ENCODE results near the gene C10orf71.

C10orf71 gene

GRCh38 chr10:49314806-49315205 lies 15.8 kb downstream of the C10orf71 start:
- no peak for DNase-seq (ENCODE audit: low spot score)

- DNase-seq (ENCODE audit: low spot score) = no peak
Observed at GRCh38 chr10:49318028-49318427, 19.1 kb downstream of the C10orf71 start.

DNA sequence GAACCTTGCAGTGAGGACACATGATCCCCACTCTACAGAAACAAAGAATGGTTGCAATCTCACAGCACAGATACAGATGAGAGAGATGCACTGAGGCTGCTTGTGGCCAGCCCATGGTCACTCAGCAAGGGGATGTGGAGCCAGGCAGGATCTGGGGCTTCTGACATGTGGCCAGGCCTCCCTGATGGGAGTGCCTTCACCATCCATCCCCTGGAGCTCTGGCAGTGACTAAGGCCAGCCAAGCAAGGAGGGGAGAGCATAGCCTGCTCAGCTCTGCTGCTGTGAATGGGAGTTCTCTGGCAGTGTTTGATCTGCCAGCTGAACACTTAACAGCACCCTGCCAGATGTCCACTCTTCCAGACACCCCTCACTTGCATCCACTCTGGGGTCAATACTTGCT lies 19.8 kb downstream of the C10orf71 start:
- no peak for DNase-seq (ENCODE audit: low spot score)

DNA sequence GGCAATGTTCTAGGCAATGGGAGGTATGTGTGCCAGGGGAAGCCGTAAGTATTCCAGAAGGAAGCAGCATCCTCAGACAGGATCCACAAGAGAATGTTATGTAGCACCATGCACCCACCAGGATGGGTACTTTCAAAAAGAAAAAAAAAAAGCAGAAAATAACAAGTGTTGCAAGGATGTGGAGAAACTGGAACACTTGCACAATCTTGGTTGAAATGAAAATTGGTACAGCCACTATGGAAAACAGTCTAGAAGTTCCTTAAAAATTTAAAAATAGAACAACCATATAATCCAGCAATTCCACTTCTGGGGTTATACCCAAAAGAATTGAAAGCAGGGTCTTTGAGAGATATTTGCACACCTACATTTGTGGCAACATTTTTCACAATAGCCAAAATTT lies 20.2 kb downstream of the C10orf71 start:
- no peak for DNase-seq (ENCODE audit: low spot score)

DNA sequence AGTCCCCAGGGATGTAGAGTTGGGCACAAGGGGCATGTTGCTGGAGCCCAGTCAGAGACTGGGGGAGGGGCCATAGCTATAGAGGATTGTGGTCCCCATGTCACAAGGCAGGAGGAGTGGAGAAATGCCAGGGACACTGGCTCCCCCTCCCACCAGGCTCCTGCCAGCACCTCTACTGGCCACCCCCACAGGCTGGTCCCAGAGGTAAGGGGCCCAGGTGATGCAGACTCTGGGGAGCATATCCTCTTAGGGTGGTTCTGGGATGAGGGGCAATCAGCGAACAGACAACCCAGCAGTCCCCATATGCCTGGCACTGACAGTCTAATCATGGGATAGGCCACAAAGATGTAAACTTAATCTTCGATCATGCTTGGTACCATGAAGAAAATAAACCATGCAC lies 21.2 kb downstream of the C10orf71 start:
- no peak for DNase-seq (ENCODE audit: low spot score)

DNA sequence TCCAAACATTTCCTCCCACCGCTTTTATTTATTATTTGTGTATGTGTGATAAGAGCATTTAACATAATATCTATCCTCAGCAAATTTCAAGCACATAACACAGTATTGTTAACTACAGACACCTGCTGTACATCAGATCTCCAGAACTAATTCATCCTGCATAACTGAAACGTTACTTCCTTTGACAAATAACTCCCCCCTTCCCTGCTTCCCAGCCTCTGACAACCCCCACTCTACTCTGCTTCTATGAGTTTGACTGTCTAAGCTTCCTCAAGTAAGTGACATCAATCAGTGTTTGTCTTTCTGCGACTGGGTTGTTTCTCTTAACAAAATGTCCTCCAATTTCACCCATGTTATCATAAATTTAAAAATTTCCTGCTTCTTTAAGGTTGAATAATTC lies 22.1 kb downstream of the C10orf71 start:
- no peak for DNase-seq (ENCODE audit: low spot score)

- no peak for DNase-seq (ENCODE audit: low spot score)
Observed at GRCh38 chr10:49322371-49323170, 23.6 kb downstream of the C10orf71 start.

GRCh38 chr10:49323171-49323895 lies 24.4 kb downstream of the C10orf71 start:
- no peak for DNase-seq (ENCODE audit: low spot score)

DNA sequence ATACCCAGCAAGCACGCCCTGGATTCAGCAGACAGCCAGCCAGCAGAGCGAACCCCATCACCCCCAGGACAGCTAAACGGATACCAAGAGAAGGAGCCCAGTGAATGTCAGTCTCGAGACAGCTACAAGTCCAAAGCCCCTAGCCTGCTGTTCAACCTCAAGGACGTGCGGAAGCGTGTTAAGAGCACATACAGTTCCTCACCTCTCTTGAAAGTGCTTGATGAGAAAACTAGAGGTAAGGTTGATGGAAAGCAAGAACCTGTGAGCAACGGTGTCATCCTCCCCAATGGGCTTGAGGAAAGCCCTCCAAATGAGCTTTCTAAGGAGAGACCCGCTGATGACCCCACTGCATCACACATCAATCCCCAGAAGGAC lies 24.9 kb downstream of the C10orf71 start:
- no peak for DNase-seq (ENCODE audit: low spot score)

DNA sequence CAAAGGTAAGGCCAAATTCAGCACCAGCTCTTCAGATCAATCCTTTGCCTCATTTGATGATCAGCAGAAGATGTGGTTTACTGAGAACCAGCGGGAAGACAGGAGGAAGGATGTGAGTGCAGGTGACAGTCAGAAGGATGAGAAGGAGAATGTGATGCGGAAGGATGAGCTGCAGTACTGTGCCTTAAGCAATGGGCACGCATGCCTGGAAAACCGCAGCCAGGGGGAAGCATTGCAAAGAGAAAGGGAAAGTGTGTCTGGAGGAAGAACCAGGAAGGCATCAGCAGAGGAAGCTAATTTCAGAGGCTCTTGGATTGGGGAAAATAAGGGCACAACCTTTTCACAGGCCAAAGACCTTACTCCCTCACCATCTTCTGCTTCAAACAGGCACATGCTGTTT lies 25.7 kb downstream of the C10orf71 start:
- DNase-seq (ENCODE audit: low spot score) = no peak

DNA sequence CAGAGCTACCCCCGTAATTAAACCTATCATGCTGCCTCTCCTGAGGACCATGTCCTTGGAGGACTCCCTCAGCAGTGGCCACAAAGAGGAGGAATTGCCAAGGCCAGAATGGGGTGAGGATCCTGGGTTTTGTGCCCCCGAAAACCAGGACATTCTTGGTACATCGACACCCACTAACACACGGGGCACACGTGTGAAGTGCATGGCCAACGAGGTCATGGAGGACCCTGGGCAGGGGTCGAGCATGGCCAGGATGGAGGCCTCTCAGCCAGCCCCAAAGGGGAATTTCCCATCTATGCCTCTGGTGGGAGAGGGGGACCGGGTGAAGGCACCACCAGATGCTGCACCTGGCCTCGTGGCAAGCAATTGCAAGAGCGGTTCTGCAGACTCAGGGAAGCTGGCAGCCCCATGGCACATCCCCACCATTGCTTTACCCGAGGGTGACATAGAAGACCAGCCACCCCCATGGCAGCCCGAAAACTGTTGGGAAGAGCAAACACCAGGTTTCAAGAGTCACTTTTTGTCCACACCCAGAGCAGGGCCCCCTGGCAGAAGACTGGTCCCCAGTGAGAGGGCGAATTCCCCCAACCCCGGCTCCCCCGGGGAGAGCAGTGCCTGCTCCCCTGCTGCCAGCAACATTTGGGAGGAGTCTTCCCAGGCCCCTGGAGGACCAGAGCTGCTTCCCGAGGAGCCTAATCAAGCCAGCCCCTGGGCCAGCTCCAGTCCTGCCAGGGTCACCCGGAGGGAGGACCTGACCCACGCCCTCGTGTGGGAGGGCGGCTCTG lies 26.4 kb downstream of the C10orf71 start:
- no peak for DNase-seq (ENCODE audit: low spot score)

DNA sequence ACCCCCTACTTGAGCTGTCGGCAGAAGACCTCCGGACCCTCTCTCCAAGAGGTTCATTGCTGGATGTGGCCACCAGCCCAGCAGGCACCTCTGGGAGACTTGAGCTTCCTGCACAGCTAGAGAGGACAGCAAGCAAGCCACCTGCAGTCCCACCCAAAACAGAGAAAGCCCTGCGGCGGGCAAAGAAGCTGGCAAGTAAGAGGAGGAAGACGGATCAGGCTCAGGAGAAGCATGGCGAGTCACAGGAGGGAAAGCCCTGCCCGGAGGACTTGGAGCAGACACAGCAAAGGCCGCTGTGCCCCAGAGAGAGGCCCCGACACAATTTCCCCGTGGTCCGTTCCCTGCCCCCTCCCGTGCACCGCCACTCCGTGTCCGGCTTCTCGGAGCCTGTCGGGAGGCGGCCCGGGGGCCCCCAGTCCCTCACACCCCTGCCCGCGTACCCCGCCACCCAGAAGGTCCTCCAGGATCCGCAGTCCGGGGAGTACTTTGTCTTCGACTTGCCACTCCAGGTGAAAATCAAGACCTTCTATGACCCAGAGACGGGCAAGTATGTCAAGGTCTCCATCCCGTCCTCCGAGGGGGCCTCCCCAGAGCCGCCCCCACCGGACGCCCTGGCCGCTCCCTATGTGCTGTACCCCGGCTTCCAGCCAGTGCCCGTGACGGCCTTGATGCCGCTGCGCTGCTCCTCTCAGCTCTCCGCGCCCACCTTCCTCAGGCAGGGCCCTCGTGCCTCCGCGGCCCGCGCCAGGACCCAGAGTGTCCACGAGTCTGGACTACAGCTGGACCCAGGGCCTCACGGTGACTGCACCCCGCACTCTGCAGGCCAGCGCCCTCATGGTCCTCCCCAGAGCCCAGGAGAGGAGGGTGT lies 27.2 kb downstream of the C10orf71 start:
- DNase-seq (ENCODE audit: low spot score) = no peak

DNA sequence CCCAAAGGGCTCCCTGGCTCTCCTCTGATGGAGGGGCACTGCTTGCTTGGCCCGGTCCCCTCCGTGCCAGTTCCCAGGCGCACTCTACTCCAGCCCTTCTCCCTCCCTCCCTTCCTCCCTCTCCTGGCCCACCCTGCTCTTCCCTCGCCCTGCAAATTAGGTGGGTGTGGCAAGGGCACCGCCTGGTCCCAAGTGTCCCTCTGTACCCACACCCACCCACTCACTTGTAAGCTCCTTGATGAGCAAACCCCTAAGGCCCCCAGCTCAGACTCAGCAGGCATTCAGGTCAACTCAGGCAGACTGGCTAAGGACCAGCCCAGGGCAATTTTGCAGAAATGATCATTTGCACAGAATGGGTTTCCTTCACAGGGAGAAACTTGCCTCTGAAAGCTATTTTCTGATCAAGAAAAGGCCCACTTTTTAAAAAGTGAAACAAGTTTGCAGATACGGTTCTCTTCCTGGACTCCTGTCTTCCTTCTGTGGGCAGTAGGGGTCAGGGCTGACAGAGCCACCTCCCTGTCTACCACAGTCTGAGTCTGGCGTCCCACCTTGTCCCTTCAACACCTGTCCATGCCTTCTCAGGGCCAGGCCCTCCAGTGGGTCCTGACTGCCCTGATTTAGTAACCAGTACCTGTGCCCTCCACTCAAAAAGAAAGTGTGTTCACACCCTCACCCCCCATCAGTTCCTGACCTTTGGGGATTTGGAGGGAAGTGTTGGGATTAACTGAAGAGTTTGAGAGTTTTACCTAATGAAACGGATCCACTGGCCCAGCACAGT lies 28.3 kb downstream of the C10orf71 start:
- DNase-seq (ENCODE audit: low spot score) = no peak

DNA sequence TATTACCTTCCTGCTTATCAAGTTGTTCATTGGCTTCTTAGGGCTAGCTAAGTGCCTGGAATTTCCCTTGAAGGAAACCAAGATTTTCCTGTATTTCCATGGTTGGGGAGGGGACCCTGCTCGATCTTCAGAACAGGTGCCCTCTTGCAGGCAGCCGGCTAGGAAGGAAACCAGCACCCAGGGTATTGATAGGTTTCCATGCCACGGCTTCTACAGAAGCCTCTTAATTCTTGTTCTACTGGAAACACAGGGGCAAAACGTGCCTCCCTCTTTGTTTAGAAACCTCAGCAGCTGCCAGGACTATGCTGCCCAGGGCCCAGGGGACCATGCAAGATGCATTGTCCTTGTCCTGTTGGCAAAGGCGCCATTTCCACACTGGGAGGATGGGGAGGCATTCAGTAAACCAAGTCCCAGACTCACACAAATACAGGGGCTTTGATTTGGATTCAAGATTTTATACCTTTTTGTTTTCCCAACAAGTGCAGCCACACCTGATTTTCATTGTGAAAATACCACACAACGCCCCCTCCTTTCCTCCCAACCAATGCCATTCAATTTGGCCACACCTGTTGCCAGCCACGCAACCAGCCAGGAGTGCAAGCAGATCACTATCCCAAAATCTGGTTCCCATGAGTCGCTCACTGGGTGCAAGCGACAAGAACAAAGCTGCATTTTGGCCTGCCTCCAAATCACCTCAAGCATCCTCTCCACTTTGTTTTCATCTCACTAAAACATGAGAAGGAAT lies 29.6 kb downstream of the C10orf71 start:
- DNase-seq (ENCODE audit: low spot score) = no peak

DNA sequence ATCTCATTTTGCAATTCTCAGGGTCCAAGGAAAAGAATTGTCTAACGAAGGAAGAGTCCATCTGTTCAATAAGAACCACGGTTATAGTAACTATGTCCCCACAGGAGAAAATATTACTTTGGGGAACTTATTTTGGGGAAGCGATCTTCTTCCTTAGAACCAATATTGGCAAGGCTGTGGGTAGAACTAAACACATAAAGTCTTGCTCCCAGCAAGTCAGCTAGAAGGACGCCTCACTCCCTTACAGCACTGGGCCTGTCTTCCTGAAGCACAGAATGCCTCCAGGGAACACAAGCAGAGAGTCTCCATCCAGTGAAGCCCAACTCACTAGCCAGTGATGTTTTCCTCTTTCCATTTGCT lies 30.2 kb downstream of the C10orf71 start:
- DNase-seq (ENCODE audit: low spot score) = no peak

DNA sequence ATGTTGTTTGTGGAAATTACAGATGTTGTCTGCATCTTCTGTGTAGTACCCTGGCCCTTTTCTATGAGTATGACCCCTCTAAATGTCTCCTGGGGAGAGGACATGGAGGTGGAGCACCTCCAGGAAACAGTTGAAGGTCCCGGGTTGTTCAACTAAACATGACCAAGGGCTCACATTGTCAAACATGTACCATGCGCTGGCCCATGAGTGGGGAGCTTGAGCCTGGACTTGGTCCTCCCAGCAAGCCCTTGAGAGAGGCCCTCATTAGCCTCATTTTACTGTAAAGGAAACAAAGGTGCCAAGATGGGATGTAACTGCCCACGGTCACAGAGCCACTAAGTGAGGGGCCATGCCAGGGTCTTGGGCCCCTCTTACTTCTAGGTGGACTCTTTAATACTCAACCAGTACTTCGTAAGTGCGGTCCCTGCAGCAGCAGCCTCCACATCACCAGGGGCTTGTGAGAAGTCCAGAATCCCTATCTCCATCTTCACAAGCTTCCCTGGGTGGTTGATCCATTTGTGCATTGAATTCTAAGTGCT lies 31.2 kb downstream of the C10orf71 start:
- no peak for DNase-seq (ENCODE audit: low spot score)

GRCh38 chr10:49331431-49331830 lies 32.5 kb downstream of the C10orf71 start:
- no peak for DNase-seq (ENCODE audit: low spot score)

DNA sequence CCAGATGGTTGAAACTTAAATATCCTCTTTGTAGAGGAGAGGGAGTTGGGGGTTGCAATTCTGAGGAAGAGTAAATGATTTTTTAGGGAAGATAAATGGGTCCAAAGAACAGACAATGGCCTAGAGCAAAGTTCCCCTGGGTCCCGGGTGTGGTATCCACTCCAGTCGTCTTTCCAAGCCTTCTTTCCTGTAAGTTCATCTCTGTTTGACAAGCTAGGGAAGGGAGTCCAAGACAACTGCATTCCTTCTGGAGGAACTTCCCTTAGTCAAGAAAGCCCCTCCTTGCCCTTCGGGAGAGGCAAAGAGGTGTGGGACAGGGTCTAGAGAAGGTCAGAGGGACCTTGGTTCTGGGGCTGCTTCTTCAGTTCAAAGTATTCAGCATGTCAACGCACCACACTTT lies 33.4 kb downstream of the C10orf71 start:
- no peak for DNase-seq (ENCODE audit: low spot score)

- DNase-seq (ENCODE audit: low spot score) = no peak
Observed at GRCh38 chr10:49332768-49333167, 33.8 kb downstream of the C10orf71 start.

DNA sequence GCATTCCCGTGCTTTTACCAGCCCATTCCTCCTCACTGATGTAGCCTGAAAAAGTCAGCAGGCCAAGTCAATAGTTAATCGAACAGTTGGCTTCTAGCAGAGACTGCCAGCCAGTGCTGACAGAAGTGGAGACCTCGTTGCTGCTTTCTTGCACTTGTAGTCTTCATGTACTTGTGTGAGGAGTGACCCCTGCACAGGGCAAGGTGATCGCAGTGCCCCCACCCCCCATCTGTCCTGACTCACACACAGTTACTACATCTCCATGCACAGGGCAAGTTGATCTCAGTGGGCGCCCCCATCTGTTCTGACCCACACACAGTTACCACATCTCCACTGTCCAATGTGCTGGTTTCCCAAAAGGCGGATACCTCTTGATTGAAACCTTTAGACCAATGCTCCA lies 34.2 kb downstream of the C10orf71 start:
- DNase-seq (ENCODE audit: low spot score) = no peak

Measured in hepatic stellate cell (primary cell).